HG02970 (cell line): ENCODE results near the gene PRSS23.
"Not testable (repeated sequence)": the region's sequence is repeated elsewhere in the genome, so short reads cannot be mapped to it uniquely, and the experiment has no call there.

Source experiments
- ATAC-seq: cut with Tn5 transposase; IDR thresholded peaks from one replicate; pipeline ENCODE4 v1.9.1; 2021; ENCODE audit warnings: mild to moderate bottlenecking, moderate library complexity, moderate number of reproducible peaks; ENCODE audit not compliant: unreplicated experiment, low FRiP score

PRSS23 gene, protein sequence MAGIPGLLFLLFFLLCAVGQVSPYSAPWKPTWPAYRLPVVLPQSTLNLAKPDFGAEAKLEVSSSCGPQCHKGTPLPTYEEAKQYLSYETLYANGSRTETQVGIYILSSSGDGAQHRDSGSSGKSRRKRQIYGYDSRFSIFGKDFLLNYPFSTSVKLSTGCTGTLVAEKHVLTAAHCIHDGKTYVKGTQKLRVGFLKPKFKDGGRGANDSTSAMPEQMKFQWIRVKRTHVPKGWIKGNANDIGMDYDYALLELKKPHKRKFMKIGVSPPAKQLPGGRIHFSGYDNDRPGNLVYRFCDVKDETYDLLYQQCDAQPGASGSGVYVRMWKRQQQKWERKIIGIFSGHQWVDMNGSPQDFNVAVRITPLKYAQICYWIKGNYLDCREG

DNA sequence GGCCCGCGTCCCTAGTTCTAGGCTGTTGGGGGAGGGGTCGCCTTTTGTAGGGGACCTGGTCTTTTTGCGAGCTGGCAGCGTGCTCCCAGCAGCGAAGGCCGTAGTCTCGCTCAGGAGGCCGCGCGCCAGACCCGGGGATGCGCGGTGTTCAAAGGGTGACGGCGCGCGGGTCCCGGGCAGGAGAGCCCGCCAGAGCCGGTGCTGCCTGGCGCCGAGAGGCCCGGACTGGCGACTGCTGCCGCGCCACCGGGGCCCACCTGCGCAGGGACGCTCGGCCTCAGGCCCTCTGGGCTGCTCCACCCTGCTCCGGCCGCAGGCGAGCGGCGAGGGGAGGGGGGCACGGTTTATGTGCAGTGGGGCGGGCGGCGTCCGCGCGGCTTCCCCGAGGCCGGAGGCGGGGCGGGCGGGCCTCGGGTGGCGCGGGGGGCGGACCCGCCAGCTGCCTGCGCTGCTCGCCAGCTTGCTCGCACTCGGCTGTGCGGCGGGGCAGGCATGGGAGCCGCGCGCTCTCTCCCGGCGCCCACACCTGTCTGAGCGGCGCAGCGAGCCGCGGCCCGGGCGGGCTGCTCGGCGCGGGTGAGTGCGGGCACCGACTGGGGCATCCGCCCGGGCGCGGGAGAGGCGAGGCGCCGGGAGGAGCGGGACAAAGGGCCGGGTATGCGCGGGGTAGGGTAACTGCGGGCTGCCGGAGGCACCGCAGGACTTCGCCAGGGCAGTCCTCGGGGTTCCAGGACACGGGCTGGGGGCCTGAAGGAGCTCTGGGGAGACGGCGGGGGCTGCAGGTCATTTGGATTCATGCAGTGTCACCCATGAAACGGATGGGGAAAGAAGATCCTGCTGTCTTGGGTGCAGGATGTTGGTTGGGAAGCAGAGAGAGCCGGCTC is at the start of gene PRSS23:
Gene PRSS23 (plus strand): TSS at position 467 of the 884 bp plus-strand sequence. CDS start 7,102 bp downstream, outside the sequence.
- ATAC-seq, result no peak

DNA sequence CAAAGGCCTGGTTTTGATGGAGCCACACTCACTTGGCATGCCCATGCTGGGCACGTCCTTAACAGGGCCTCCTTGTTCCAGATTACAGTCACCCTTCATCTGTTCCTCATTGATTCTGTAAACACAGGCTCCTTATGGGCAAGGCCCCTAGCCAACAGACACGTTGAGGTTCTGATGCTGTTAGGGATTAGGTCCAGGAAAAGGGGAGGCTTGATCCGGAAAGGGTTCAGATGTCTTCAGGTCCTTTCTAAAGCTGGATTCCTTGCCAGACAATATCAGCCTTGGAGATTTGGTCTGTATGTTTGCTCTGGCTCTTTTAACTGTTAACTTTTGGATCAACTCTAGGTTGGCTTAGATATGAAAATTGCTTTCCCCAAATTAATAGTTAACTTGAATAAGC is 46.9 kb upstream of the PRSS23 start:
- no peak for ATAC-seq

DNA sequence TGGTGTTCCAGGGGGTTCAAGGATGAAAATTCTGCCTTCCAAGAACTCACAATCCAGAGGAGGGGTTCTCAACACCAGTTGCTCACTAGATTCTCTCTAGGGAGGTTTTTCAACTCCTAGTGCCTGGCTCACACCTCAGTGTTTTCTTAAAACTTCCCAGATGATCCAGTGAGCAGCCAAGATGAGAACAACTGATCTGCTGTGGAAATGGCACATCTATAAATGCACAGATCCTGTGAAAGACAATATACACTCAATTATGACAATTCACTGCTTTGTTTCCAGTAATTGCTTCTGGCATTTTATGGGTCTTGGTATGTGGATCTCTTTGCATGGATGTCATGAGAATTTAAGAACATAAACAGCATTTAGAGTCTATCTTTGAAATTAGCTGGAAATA is 45.2 kb upstream of the PRSS23 start:
- ATAC-seq, result no peak

DNA sequence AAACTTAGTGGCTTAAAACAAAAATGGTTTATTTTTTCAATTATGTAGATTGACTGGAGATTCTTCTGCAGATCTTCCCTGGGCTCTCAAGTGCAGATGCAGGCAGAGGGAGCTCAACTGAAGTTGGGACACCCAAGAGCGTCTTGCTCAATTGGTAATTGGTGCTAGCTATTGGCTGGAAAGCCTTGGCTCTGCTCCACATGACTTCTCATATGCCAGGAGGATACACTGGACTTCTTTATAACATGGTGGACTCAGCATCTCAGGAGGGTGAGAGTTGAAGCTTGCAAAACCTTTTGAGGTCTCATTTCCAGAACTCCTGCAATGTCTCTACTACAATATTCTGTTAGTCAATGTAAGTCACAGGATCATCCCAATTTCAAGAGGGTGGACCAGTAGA is 42.2 kb upstream of the PRSS23 start:
- no peak for ATAC-seq

DNA sequence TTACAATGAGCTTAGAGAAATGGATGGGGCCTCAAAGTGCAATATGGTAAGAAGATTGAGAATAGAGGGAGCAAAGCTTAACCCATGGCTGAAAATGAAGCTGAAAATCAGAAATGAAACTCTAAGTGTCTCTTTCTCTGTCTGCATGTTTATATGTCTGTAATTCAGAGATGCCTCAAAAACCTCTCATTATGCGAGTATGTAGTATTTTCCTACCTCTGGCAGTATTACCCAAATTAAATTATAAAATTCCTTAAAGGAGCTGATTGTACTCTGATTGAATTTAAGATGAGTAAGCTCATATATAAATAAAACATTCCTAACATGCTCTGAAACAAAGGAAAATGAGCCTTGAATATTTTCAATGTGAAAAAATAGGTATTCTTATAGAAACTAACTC is 39.8 kb upstream of the PRSS23 start:
- ATAC-seq, result no peak

DNA sequence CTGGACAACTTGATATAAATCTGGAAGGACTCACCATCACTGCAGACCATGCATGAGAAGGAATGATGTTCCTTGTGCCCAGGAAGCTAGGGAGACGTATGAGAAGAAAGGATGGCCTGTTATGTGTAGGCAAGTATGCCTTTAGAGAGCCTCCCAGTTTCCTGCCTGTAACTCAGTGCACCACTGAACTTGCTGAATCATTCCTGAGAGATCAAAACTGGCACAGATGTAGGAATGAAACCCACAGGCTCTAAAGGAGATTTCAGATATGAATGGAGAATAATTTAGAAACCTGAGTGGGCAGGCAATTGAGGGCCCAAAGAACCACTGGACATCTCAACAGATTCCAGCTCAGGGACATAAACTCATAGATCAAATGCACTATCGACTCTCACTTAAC is 38.4 kb upstream of the PRSS23 start:
- no peak for ATAC-seq

DNA sequence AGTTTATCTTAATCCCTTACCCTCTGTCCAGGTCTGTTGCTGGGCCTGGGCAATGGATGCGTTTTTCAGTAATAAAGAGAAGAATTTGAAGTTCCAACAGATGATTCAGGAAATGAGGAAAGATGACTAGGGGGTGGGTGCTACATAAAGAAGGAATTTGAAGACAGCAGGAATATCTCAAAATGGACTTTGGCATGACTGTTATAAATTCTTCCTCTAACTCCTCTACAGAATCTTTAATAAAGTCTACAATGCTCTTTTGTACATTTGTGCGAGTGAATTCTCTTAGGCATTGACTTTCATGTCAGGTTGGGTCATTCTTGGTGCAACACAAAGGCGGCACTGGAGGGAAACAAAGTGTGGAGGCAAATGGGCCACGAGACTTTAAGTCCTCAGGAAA is 35.1 kb upstream of the PRSS23 start:
- no peak for ATAC-seq

DNA sequence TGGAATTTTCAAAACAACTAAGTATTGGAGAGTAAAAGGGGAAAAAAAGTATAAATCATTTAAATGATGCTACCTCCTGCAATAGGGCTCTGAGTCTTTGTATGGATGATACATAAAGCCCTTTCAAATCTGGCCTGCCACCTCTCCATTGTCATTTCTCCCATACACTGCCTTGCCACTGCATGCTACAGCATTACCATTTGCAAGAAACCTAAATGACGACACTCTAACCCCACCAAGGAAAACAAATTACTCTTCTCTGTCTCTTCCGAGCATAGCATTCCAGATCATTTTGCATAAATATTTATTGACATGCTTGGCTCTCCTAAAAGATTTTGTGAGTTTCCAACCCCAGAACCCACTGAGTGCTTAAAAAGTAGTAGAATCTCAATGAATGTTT is 34.5 kb upstream of the PRSS23 start:
- no peak for ATAC-seq

DNA sequence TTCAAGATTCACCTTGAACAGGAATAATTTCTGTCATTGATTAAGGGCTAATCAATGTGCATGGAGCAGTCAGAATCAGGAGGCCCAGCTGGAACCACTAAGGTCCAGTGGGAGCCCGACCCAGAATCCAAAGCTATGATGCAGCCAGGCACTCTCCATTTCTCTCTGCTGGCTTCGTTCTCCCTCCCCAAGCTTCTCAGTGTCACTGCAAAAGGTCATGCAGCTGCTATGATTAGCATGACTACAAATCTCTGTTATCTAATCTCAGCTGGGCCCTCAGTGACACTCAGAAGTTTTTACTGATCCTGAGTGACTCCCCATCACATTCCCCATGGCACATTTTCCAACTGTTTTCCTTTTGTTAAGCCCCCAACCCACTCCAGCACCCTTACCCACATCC is 31.1 kb upstream of the PRSS23 start:
- ATAC-seq, result no peak

DNA sequence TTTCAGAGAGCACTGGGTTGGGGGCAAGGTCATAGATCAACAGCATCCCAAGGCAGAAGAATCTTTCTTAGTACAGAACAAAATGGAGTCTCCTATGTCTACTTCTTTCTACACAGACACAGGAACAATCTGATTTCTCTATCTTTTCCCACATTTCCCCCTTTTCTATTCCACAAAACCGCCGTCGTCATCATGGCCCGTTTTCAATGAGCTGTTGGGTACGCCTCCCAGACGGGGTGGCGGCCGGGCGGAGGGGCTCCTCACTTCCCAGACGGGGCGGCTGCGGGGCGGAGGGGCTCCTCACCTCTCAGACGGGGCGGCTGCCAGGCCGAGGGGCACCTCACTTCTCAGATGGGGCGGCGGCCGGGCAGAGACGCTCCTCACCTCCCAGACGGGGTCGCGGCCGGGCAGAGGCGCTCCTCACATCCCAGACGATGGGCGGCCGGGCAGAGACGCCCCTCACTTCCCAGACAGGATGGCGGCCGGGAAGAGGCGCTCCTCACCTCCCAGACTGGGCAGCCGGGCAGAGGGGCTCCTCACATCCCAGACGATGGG is 29.8 kb upstream of the PRSS23 start:
- ATAC-seq, result not testable (repeated sequence)

DNA sequence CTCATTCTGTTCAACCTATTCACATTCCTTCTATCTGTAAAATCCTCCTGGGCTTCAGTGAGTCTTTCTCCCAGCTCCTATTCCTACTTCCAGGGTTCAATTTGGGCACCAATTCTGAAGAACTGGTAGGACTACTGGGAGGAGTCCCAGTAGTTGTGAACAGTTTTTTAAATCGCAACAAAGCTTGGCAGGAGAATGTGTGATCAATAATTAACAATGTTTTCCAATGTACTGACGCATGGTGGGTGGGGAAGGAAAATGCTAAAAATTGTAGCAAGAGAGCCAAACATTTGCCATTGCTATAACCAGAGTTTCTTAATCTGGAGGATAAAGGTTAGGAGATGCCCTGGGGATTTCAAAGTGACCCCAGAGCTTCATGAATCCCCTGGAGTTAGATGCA is 27.3 kb upstream of the PRSS23 start:
- ATAC-seq, result no peak

DNA sequence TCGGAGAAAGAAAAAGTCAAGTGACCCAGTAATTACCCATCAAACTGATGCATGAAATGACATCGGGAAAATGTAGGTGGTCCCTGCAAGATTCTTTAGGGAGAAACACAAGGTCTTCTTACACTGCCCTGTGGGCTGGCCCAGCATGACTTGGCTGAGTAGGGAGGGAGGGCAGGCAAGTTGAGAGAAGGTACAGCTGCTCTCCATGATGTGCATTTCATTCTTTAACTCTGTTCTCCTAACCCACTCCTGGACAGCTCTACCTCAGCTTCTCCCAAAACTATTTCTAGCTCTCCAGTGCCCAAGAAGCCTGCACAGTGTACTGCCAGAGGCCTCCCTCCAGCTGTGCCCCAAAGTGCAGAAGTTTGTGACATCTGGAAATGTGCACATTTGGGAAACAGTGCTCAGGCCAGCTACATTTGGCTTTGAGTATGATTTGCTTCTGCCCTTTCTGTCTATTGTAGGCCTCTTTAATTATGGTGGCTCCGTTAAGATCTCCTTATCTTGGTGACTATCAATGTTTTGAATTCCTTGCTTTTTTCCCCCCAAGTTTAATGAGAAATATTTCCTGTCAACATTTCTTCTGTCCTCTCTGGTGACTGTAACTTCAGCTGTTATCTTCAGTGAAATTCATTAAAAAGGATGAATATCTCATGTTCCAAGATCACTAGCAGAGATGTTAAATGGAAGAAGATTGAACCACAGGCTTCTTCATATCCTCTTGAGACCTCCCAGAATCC is 26.7 kb upstream of the PRSS23 start:
- no peak for ATAC-seq

DNA sequence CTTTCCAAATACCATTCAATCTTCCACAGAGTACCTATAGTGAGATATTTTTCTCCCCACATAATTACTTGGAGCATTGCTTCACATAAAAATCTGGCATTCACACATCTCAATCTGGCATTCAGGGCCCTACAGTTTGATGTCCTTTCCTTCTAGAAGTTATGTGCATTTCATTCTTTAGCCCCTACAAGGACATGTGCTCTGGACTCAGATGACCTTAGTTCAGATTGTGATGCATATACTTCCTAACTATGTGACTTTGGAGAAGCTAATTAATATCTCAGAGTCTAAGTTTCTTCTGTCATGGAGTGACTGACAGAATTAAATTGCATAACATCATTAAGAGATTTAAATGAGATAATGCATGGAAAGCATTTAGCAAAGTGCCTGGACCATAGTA is 25.9 kb upstream of the PRSS23 start:
- no peak for ATAC-seq

DNA sequence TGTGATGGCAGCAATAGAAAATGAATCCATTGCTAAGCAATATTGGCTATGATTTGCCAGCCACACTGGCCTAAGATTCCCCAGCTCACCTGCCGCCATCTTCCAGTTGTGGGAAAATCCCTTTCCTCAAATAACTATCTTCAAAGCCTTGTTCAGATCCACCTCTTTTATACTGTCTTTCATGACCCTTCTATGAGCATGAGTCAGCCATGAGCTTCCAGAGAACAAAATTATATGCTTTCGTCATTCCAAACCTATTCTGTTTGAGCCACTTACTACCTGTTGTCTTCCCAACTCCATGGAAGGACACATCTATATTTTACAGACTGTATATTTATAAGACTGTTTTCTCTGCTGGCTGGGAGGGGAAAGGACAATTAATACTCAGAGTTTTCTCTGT is 25.0 kb upstream of the PRSS23 start:
- ATAC-seq, result no peak

DNA sequence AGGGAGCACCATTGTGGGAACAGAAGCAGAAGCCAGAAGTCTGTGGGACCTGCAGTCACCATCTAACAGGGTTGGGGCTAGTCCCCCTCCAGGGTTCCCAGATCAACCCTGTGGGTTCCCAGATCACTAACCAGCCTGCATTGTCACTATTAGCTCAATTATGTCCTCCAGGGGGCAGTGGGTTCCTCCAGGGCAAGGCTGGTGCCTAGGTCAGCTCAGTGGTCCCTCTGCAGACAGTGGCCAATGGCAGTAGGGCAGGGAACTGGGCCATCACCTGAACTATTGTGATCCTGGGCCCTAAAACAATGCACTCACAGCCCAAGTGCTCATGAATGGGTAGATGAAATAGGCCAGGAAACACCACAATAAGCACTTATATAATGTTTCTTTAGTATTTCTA is 18.8 kb upstream of the PRSS23 start:
- no peak for ATAC-seq

DNA sequence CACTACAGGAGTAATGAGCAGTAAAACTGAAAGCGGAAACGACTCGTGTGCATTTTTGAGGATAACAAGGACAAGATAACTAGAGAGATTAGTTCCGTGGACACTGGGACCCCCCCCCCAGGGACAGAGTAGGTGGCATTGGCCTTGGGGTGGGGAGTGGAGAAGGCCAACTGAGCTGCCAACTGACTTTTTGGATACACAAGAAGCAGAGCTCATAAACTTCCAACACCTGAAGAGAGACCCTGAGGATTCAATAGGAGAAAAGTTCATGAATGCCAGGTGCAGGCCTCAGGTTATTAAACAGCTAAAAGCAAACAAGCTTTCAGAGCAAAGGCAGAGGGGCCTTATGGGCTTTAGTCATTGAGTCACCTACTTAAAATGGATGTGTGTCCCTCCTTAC is 17.6 kb upstream of the PRSS23 start:
- no peak for ATAC-seq

DNA sequence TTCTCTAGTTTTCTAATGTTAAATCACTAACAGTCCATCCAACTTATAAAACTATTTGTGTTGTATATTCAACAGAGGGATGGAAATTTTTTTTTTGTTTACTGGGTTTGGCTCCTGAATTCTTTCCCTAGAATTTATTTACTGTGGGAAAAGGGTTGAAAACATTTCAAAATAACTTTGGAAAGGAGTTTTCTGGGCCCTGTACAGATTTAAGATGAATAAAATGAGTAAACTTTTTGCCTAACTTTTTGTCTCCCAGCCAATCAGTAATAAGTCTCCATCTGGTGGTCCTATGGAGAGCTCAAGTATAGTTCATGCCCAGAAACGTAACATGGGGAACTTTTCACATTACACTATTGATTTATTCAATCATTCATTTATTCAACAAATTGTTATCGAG is 16.7 kb upstream of the PRSS23 start:
- ATAC-seq, result no peak

DNA sequence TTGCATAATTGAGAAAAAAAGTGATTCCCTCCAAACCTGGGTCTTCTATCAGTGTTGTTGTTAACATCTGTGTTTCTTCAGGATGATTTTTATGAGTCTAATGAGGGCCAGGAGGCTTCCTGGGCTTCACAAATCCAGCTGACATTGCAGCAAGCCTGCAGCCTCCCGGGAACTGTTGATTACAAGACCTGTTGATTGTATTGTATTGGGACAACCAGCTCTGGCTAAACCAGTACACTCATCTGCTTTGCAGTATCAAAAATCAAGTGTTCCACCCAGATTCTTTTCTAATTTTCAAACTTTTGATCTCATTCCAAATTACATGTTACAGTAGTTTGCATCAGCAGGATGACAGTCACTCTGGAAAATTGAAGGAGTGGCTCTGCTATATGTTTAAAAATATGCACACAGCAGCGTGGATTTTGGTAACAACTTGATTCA is 16.1 kb upstream of the PRSS23 start:
- ATAC-seq, result no peak

DNA sequence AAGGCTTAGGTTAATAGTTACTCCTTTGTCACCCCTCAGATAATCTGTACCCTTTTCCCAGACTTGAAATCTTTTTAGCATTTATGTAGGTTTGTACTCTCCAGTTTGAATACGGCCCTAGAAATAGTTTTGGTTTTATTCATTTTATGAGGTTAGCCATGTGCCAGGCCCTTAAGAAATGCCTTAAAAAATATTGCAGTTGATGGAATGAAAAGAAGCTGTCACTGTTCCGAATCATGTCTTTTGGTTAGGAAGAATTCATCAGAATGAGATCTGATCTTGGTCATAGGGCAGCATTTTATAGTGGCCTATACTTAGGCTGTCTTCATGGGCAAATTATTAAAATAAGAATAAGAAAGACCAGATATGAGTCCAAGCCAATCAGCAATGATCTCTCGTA is 14.8 kb upstream of the PRSS23 start:
- ATAC-seq, result no peak

DNA sequence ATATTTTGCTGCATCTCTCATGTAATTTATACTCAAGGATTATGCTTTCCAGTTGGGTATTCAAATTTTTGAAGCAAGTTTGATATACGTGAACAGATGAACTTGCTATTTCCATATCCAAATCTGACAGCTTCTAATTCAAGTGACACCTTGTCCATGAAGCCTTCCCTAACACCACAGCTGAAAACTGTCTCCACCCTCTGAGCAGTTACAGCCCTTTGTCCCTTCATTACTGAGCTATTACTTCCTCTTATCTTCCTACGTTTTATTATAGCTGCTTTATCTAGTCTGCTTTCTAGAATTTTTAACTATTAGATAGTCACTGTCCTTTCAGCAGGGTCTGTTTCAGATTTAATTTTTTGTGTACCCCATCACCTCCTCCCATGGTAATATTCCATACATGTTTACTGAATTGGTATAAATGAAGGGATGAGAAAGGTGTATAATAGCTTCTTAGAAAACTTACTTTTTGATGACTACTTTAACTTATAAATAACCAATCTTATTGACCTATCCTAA is 13.3 kb upstream of the PRSS23 start:
- no peak for ATAC-seq
